HG03469 (cell line): ENCODE data around the gene ABCB1.

Experiments
- ATAC-seq: cut with Tn5 transposase; IDR thresholded peaks from one replicate; pipeline ENCODE4 v1.9.1; 2021; ENCODE audit warnings: mild to moderate bottlenecking, moderate library complexity, moderate number of reproducible peaks; ENCODE audit not compliant: unreplicated experiment

The ABCB1 gene

DNA sequence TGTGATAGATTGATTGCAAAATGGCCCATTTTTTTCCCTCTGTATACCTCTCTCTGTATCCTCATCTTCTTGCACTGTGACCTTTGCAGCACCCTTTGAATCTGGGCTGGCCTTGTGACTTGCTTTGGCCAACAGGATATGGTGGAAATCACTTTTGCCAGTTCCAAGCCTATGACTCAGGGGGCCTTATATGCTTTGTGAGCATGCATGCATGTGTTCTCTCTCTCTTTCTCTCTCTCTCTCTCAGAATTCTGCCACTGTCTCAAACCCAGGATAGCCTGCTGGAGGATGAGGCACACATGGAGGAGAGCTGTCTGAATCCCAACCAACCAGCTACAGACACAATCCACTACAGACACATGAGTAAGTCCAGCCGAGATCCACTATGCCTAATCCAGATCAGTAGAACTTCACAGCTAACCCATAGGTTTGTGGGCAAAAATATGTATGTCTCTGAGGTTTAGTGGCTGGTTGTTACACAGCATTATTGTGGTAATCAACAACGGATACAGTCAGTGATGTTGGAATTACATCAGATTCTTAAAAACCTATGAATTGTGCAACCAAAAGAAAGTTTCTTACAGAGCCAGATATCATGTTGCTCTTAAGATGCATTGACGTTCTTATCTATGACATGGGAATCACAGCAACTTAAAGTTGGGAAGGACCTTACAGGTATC is 83.4 kb downstream of the ABCB1 start:
- no peak for ATAC-seq

DNA sequence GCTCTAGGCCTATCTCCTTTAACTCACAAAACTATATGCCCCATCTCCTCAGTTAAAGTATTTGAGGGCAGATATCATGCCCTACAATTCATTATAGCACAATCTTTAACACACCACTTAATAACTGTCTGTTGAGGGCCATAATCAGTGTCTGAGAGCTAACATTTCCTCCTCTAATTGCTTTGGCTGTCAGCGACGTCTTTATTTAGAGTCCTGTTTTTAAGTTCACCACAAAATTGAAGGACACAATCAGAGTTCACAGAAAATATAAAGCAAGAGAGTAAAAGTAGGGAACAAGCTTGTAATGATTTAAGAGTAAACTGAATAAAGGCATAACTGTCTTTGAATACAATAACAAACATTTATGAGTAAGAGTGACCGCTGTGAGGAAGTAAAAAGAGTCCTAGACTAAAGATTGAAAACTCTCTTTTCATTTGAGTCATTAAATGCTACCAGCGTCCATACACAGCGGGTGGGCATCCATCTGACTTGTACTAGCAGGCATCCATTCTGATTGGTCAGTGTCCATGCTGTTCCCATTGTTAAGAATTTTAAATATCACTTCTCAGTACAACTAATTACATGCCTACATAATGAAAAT is 86.8 kb downstream of the ABCB1 start:
- no peak for ATAC-seq

DNA sequence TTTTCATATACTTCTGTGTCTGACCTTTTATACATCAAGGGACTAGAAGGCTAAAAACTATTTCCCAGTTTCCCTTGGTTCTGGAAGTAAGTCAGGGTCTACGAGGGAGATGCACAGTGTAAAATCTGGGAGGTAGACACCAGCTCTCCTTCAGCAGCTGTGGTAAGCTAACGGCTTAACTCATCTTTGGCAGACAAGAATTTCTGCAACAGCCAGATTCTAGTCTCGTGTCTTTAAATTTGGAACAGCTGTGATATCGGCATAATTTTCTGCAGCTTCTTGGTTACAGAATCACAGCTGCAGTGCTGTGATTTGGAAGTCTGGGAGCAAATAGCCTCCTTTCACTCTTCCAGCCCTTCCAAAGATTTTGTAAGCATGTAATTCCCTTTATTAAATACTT is 87.8 kb downstream of the ABCB1 start:
- no peak for ATAC-seq

DNA sequence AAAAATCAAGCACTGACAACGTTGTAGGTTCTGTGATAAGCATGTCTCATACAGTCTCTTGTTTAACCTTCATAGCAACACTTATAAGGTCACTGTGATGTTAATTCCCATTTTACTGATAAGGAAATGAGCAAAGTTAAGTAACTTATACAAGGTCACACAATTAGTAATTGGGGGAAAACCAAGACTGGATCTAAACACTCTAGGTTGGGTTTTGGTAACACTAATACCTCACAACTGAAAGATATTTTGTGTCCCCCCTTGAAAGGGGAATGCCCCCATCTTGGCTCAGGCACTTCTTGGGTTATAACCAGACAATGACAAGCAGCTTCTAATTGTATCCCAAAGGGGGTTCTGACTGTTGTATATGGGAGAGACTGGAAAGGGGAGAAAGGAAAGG is 89.2 kb downstream of the ABCB1 start:
- no peak for ATAC-seq

DNA sequence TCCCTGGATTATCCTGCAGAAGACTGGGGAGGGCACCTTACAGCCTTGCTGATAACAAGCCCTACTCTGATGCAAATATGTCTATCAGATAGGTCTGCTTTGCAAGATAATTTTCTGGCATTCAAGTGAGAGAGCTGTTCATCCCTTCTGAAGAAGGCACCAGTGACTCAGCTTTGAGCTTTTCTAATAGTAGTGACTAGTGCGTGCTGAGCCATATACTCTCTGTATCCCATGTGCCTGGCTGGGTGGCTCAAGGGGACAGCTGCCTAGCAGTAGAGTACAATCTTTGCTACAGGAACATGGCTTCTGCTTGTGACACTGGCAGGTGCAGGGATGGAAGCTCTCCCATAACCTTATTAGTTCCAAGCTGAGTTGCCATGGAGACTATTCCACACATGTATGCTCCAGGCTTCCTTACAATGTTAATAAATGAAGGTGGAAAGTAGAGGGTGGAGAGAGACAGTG is 90.2 kb downstream of the ABCB1 start:
- no peak for ATAC-seq

DNA sequence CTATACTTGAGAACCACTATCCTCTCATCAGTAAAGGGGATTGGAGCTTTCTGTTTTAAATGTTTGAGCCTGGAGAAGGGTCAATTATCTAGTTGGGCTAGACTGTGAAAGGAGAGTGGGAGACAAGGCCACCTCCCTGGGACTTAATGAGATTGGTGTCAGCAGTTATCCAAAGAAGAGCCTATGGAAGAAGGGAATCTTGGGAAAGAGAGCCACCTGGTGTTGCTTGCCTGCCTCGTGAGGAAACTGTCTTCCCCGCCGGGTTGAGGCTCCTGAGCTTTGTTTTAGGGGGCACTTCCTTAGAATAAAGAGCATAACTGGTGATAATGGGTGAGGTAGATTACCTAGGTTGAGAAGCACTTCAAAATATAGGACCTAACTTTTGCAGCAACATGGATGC is 93.2 kb downstream of the ABCB1 start:
- ATAC-seq = no peak

DNA sequence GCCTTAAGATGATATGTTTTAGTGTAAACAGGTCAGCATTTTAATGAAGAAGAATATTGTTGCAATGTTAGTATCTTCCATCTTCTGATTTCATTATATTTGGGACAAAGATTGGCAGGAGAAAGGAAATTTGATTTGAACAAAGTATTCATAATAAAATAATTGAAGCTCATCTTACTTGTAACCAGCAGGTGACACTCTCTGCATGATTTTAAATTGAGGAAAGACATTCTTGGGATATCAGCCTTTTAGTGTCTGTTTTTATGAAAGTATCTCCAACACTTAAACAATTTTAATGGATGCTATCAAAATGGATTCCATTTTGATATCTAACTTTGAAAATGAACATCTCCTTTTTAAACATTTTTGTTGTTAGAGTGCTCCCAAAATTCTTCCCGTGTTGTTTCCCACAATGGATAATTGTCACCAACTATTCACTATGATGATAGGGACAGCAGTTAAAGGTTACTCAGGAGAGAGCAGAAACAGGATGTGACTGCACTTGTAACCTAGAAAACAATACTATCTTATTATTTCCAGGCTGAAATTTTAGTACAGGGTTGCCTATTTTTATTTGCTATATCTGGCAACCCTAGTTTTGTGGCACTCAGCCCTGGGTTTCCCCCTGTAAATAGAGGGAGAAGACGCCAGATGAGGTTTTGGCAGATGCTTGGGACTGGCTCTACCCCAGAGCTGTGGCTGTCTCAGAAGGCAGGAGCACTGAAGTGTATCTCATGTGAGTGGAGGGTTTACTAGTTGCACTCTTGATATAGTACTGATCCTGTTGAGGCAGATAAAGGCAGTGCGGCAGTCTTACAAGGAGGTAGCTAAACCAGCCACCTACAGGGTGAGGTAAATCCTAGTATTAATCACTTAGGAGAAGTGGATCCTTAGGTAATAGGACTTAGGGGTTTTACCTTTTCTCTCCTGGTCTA is 94.2 kb downstream of the ABCB1 start:
- no peak for ATAC-seq

DNA sequence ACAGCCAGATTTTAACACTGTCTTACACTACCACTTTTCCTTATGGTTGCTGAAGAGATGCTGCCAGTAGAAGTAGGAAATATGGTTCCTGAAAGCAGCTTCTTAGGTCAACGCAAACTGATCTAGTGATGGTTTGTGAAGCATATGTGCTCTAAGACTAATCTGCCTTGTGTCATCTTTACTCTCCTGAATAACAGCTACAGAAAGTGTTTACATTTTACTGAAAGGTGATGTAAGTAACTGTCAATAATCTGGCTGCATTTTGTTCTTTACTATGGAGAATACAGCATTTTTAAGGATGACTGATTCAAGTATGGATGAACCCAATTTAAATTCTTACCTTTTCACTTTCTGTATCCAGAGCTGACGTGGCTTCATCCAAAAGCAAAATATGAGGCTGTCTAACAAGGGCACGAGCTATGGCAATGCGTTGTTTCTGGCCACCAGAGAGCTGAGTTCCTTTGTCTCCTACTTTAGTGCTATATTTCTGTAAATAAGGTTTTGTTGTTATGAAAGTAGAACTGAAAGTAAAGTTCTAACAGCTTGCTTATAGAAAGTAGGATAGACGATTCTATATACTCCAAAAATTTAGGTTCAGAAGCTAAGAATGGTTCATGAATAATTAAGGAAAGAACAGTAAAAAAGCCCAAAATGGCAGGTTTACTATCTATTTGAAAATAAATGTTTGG is 95.0 kb downstream of the ABCB1 start:
- no peak for ATAC-seq

DNA sequence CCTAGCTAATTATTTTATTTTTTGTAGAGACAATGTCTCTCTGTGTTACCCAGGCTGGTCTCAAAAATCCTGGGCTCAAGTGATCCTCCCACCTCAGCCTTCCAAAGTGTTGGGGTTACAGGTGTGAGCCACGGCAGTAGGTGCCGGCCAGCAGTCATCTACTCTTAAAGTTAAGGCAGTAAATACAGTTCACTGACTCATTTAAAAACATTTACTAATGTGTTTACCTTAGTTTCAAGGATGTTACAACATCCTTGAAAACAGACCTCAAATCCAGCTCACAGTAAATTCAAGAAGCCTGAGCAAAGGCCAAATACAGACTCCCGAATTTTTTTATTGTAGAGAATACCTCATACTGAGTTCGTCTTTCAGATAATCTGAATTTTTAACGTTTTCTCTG is 95.6 kb downstream of the ABCB1 start:
- ATAC-seq = no peak

DNA sequence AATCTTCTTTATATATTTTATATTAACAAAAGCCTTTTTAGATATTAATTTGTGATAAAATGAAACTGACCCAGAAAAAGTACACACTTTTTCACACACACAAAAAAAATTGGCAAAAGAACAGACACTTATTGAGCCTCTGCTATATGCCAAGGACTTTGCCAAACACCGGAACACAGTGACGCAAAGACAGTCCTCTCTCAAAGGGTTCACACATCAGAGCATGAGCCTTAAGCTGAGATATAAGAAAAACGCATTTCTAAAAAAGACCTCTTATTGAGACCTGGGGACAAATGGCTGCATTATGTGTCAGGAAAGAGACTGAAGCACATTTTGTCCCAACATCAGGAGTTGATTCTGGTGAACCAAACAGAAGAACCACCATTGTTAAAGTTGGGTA is 101.2 kb downstream of the ABCB1 start:
- no peak for ATAC-seq

DNA sequence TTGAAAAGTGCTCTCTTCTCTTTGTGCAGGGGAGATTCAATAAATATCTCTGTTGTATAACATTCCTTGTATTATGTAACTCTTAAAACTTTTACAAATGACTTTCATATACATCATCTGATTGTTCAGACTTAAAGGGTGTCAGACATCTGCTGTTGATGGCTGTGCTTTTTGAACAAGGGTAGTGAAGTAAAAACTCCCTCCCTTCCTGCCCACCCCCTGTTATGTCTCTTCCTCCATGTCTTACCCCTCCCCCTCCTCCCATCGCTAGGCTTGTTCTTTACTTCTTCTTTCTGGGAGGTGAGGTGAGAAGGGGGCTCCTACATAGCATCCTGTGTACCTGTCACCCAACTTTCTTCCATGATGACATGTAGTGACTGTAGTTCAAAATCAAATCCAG is 101.8 kb downstream of the ABCB1 start:
- no peak for ATAC-seq

DNA sequence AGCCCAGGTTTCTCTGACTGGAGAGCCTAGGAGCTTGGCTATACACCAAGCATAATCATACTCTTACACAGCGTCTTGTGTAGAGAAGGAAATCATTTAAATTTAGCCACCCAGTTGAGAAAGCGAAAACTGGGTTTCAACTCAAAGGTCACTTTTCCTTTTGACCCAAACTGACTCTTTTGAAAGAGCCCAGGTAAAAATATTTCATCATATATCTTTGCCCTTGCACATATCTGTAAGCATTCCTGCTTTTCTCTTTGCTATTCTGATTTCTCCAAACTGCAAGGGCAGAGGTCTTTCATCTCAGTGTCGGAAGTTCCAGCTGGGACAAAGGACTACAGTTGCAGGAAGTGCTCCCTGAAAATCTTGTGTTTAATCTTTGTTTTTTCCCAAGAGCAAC is 103.2 kb downstream of the ABCB1 start:
- no peak for ATAC-seq

DNA sequence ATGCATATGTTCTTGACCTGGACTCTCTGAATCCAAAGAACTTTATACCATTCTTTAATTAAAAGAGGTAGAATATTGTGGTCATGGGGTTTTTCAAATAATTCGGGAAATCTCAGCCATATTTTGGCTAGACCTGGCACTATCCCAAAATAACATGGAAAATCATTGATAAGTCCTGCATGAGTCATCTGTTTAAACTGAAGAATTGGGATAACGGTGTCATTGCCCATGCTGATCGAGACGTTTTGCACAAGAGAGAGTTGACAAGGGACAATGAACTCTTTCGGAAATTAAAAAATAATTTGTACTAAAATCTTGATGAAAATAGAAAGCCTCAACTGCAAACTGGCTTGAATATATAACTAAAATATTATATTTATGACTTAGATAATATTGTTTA is 105.3 kb downstream of the ABCB1 start:
- no peak for ATAC-seq

DNA sequence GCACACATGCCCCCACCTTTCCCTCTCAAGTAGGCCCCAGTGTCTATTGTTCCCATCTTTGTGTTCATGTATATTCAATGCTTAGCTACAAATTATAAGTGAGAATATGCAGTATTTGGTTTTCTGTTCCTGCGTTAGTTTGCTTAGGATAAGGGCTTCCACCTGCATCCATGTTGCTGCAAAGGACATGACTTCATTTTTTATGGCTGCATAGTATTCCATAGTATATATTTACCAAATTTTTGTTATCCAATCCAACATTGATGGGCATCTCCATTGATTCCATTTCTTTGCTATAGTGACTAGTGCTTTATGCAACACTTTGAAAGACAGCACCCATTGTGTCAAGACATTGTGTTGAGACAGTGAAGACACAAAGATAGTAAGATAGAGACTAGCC is 106.2 kb downstream of the ABCB1 start:
- ATAC-seq = no peak

DNA sequence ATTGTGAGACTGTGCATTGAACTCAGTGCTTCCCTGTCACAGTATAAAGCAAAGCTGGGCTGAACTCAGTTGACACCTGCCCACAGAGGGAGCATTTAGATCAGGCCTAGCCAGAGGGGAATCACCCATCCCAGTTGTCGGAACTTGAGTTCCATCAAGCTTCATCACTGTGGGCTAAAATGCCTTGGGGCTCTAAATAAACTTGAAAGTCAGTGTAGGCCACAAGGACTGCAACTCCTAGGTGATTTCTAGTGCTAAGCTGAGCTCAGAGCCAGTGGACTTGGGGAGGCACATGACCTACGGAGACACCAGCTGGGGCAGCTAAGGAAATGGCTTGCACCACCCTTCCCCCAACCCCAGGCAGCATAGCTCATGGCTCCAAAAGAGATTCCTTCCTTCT is 117.6 kb downstream of the ABCB1 start:
- ATAC-seq = no peak

DNA sequence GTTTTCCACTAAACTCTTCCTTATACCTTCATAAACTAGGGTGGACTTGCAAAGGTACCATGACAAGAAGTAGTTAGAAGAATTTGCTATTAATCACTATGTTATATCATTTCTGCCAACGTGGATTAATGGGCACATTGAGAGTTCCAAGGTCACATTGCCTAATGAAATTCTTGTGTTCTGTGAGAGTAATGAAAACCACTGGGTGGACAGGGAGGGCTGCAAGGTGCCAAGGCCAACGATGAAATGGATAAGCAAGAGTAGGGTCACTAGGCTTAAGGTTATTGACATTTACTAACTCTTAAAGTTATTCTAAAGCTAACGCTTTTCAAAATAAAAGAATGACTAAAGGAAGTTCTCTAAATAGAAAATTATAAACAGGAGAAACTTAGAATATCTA is 118.6 kb downstream of the ABCB1 start:
- ATAC-seq = no peak

DNA sequence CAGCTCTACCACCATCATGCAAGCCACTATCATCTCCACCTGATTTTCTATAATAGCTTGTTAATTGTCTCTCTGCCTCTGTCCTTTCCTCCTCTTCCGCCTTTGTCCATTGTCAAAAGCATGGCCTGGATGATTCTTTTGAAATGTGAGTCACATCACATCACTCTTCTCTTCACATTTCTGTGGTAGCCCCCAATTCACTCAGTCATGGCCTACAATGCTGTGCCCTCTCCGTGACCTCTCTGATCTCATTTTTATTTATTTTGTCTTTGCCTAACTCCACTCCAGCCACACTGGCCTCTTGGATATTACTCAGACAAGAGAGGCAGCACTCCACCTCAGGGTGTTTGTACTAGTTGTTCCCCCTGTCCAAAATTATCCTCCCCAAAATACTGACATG is 120.3 kb downstream of the ABCB1 start:
- no peak for ATAC-seq

DNA sequence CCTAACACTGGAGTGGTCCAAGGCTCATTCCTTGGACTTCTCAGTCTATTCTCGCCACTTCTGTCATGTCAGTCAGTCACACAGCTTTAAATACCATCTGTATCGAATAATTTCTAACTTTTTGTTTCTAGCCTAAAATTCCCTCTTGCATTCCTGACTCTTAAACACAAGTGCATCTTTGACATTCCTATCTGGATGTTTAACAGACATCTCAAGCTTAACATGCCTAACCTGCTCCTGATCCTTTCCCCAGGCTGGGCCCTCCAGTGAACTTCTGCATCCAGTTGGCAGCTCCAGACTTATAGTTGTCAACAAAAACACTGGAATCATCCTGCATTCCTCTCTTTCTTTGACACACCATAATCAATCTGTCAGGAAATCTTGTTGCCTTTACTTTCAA is 120.7 kb downstream of the ABCB1 start:
- ATAC-seq = no peak

DNA sequence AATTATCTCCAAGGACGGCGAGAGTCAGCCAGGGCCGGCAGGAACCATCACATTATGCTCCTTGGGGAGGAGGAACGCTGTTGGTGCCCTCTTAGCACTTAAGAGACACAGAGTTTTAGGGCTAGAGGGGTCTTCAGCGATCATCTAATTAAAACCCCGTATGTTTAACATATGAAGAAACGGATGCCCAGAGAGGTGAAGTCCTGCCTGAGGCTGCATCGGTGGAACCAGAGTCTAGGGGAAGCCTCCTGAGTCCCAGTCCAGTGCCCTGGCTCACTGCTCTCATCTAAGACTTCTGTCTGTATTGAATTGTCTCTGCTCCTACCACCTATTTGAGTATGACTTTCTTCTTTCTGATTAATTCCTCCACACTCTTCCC is 124.5 kb downstream of the ABCB1 start:
- no peak for ATAC-seq

DNA sequence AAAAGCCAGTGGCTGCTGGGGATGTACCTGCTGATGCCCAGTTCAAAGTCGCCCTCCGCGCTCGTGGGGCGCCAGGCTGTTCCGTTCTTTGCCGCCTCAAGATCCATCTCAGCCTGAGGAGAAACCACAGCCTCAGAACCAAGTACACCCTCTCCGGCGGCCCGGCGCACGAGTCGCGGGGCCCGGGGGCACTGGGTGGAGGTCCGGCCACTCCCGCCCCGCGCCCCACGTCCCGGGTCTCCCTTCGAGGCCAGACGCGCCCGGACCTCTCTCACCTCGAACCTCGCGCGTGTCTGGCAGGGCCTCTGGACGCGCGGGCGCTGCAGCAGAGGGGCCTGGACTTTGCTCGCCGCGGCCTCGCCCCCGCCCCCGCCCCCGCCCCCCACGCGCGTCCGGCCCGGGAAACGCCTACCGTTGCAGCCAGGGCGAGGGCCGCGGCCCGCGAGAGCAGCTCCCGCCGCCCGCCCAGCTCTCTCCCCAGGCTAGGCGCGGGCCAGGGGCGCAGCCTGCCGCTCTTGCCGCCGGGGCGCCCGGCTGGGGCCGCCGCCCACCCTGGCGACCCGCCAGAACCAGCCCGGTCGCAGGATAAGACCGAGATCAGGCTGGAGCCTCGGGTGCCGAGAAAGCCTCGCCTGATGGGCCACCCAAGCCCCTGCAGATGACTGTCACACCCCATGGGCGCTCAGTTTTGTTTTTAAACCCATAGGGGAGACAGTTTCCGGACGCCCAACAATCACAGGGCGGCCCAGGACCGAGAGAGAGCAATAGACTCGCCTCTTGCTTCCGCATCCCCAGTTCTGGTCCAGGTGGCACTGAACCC is 125.1 kb downstream of the ABCB1 start, which contains the start of gene ABCB4:
Gene ABCB4, minus strand, starts transcription at position 322 of the 820 bp plus-strand sequence. Its CDS starts 215 bp downstream, at position 107.
- ATAC-seq = no peak
